Adrenal gland (tissue), 12 donors: ENCODE data around the gene ZCCHC10. TPM values are rescaled to one million over a fixed set of nuclear protein-coding genes. Genes with fewer than 3 reads are reported as not detected.
"Not testable (repeated sequence)": the region's sequence is repeated elsewhere in the genome, so short reads cannot be mapped to it uniquely, and the experiment has no call there.

ENCODE experiments used
- DNase-seq, 7 donors: peaks; one replicate each; pipeline ENCODE4 v3.0.0-alpha.2; 2019 to 2020
- H3K27ac ChIP-seq, 5 donors: fragments of 200-600 bp; sonication (generic) in 4 of 5; 1 replicate in 3 of 5; 2 replicates in 2 of 5; pipeline versions ENCODE4 v1.5.1 to v1.8.0; 2016 to 2020; ENCODE audit warnings: mild to moderate bottlenecking in 1 of 5
- H3K27me3 ChIP-seq: fragments of 200-600 bp; 2 replicates; pipeline ENCODE4 v1.8.0; 2021
- H3K36me3 ChIP-seq, 2 donors: fragments of 200-600 bp; replicated peaks in 1 of 2; 1 replicate in 1 of 2; 2 replicates in 1 of 2; pipeline versions ENCODE4 v1.5.1 to v1.8.0; 2018 to 2022
- H3K4me1 ChIP-seq, 2 donors: fragments of 200-600 bp; replicated peaks in 1 of 2; 1 replicate in 1 of 2; 2 replicates in 1 of 2; pipeline versions ENCODE4 v1.5.1 to v1.8.0; 2018 to 2021
- H3K4me3 ChIP-seq, 4 donors: fragments of 200-600 bp; sonication (generic) in 3 of 4; one replicate each; pipeline ENCODE4 v1.5.1; 2016 to 2018
- H3K9me3 ChIP-seq, 3 donors: fragments of 200-600 bp; sonication (generic) in 1 of 3; replicated peaks in 1 of 3; 1 replicate in 2 of 3; 2 replicates in 1 of 3; pipeline versions ENCODE4 v1.5.1 to v1.8.0; 2016 to 2021
- POLR2A ChIP-seq, 2 donors: fragments of 450-650 bp; IDR thresholded peaks; one replicate each; pipeline ENCODE4 v1.6.1; 2017; ENCODE audit warnings: antibody characterized with exemption in 2 of 2, mild to moderate bottlenecking in 2 of 2, moderate library complexity in 1 of 2
- WGBS, 4 donors: extraction: QIAGEN DNeasy Blood & Tissue Kit in 2 of 4; methylation state at CpG; one replicate each; pipeline versions ENCODE4 v1.1.5 to v1.1.7; 2013 to 2017; 5-methylcytosine and 5-hydroxymethylcytosine counted together
- intact Hi-C, 2 donors: fragments of 100-400 bp; cut with DNase I; formaldehyde crosslinking; loops; one replicate each; pipeline versions ENCODE4 v1.14.1 to v1.15.0; 2022 to 2023
- polyA plus RNA-seq, 3 donors: library from polyadenylated mRNA; stranded (reverse); fragments of 200-250 nt in 2 of 3; fragments of 350-450 nt in 1 of 3; fragmentation: Illumina TruSeq in 1 of 3; extraction: RNeasy Lipid Tissue Mini Kit (QIAGEN cat#74804) in 1 of 3; gene quantifications; one replicate each; pipeline ENCODE4 v1.2.3, GENCODE V29; 2013 to 2014
- total RNA-seq, 9 donors: library from RNA; depleted of rRNA in 4 of 9; stranded (reverse); fragments of >200 nt in 4 of 9; fragments of 120-200 nt in 1 of 9; fragmentation: NEBNext Ultra II Directional in 1 of 9; extraction: Animal tissue kit (Norgen Biotek cat#: 25700) in 1 of 9; gene quantifications; one replicate each; pipeline versions ENCODE4 v1.1.0 to v1.2.4, GENCODE V29; 2013 to 2023
- TF ChIP-seq, protein P1 (sequence below), 6 experiments: fragments of 450-650 bp in 4 of 6; fragments of 200-600 bp in 2 of 6; sonication (generic) in 1 of 6; IDR thresholded peaks; 1 replicate in 5 of 6; 2 replicates in 1 of 6; pipeline versions ENCODE4 v1.5.1 to v1.8.0; 2016 to 2021; ENCODE audit warnings: antibody characterized with exemption in 6 of 6, mild to moderate bottlenecking in 2 of 6, moderate library complexity in 1 of 6
- donor health status: healthy with polysubstance abuse.
- donor health status: Bipolar disorder and iron deficiency.
- donor health status: DM: yes; HTN: yes; CAD: no.
- donor health status: DM: no; HTN: no; CAD: no.
- donor health status: DM: no; HTN: no; CAD: no.
- donor health status: DM: yes; HTN: yes; CAD: no.

The ZCCHC10 gene
- total and polyA plus RNA-seq, 12 donors = 8.3 to 39.3 (median 18.2) TPM

GRCh38 chr5:132962429-132963021, 63.8 kb downstream of the ZCCHC10 start:
- Histone ChIP-seq H3K27ac (peak overlapping the region; percentile 90 to 100 (median 100)), H3K4me1 (peaks cover 19 to 36% of the 10 kb centered on the region in 2 donors), H3K36me3 (no peaks in the 10 kb centered on the region), H3K4me3 (peak overlapping the region; percentile 81 to 96 (median 94)), H3K27me3 (no peaks in the 10 kb centered on the region), H3K9me3 (no peaks in the 10 kb centered on the region)
- DNase-seq = peak in 5 of 7 donors; percentile 33 to 55 (median 45)
- TF ChIP-seq, protein P1, sequence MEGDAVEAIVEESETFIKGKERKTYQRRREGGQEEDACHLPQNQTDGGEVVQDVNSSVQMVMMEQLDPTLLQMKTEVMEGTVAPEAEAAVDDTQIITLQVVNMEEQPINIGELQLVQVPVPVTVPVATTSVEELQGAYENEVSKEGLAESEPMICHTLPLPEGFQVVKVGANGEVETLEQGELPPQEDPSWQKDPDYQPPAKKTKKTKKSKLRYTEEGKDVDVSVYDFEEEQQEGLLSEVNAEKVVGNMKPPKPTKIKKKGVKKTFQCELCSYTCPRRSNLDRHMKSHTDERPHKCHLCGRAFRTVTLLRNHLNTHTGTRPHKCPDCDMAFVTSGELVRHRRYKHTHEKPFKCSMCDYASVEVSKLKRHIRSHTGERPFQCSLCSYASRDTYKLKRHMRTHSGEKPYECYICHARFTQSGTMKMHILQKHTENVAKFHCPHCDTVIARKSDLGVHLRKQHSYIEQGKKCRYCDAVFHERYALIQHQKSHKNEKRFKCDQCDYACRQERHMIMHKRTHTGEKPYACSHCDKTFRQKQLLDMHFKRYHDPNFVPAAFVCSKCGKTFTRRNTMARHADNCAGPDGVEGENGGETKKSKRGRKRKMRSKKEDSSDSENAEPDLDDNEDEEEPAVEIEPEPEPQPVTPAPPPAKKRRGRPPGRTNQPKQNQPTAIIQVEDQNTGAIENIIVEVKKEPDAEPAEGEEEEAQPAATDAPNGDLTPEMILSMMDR (IDR thresholded peaks at IDR 0.05) = no peak
- TF ChIP-seq POLR2A (IDR thresholded peaks at IDR 0.05) = peak in 1 of 2 donors; percentile 59
- 0 to 1% (median 1%) methylated on average over 21 of the region's 21 CpGs for WGBS, 4 donors
- intact Hi-C loops = loop anchor here (10.0 kb wide), 1 partner anchor 92 kb away; the partner anchor contains the start of gene HSPA4 (in 2 of the 2)

DNA sequence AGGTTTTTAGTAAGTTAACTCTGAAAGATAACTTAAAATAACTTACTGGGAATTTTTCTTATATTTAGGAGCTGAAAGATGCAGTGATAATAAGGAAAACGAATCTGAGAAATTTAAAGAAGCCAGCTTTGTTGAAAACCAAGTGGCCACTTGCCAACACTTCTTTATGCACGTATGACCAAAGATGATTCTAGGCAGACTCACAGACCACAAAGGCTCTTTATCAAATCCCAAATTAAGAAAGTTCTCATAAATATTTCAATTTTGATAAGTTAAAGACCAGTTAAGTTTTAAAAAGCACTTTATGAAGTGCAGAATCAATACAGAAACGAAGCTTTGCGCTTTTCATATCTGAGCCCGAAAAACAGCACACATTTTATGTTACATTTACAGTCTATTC, 64.5 kb downstream of the ZCCHC10 start:
- intact Hi-C loops = loop anchor here (10.0 kb wide), 1 partner anchor 93 kb away; the partner anchor contains the start of gene HSPA4 (in 2 of the 2)
- no peak for TF ChIP-seq POLR2A (IDR thresholded peaks at IDR 0.05)
- TF ChIP-seq, protein P1 (IDR thresholded peaks at IDR 0.05) = no peak
- WGBS, 4 donors = 6 to 10% (median 8%) methylated on average over 5 of the region's 5 CpGs
- Histone ChIP-seq H3K4me3 (peak overlapping the region in 3 of 4 donors; percentile 81 to 95 (median 93)), H3K9me3 (no peaks in the 10 kb centered on the region), H3K36me3 (no peaks in the 10 kb centered on the region), H3K27me3 (no peaks in the 10 kb centered on the region), H3K4me1 (peaks cover 19 to 37% of the 10 kb centered on the region in 2 donors), H3K27ac (peak overlapping the region; percentile 90 to 100 (median 100))
- DNase-seq = peak in 2 of 7 donors; percentile 48 to 59

GRCh38 chr5:132961123-132961815, 65.1 kb downstream of the ZCCHC10 start:
- Histone ChIP-seq H3K4me3 (peak overlapping the region in 1 of 4 donors; percentile 93), H3K27ac (peak overlapping the region; percentile 35 to 100 (median 100)), H3K4me1 (peaks cover 19 to 41% of the 10 kb centered on the region in 2 donors)
- H3K27me3 ChIP-seq, H3K9me3 ChIP-seq, DNase-seq, H3K36me3 ChIP-seq: not testable (repeated sequence)
- 75 to 80% (median 76%) methylated on average over 10 to 11 of the region's 11 CpGs for WGBS, 4 donors
- intact Hi-C loops = loop anchor here (10.0 kb wide), 1 partner anchor 94 kb away; the partner anchor contains the start of gene HSPA4 (in 2 of the 2)

GRCh38 chr5:132956166-132956799, 70.1 kb downstream of the ZCCHC10 start:
- H3K4me3 ChIP-seq, DNase-seq, H3K36me3 ChIP-seq, intact Hi-C loops, H3K27me3 ChIP-seq, H3K27ac ChIP-seq, H3K9me3 ChIP-seq: not testable (repeated sequence)
- peaks cover 9 to 62% of the 10 kb centered on the region in 2 donors for H3K4me1 ChIP-seq
- WGBS, 4 donors = 78 to 89% (median 85%) methylated on average over 5 to 6 of the region's 6 CpGs

DNA sequence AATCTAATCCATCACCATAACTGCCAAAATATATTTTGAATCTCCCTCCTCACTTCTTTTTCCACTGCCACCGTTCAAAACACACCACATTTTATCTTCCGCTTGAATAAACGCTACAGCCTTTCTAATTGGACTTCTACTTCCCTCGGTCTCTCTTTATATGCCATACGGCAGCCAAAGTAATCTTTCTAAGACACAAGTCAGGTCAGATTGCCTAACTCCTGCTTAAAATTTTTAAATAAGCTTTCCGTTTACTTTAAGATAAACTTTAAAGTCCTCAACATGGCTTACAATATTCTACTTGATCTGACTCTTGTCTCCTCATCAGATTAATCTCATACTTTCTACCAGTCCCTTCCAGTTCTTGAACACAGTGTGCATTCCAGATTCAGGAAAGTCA, 72.6 kb downstream of the ZCCHC10 start:
- TF ChIP-seq, protein P1 (IDR thresholded peaks at IDR 0.05) = no peak
- TF ChIP-seq POLR2A (IDR thresholded peaks at IDR 0.05) = no peak
- H3K9me3 ChIP-seq = no peaks in the 10 kb centered on the region
- peak overlapping the region in 1 of 5 donors; percentile 11 for H3K27ac ChIP-seq
- DNase-seq = no peak
- H3K4me3 ChIP-seq = no peak overlapping the region
- intact Hi-C loops = no loop called here
- H3K36me3 ChIP-seq = peaks cover 0 to 4% of the 10 kb centered on the region in 2 donors
- H3K27me3 ChIP-seq = no peaks in the 10 kb centered on the region
- H3K4me1 ChIP-seq = peaks cover 4 to 50% of the 10 kb centered on the region in 2 donors
- 52 to 71% (median 64%) methylated on average over 6 of the region's 6 CpGs for WGBS, 4 donors
